ENCODE results near the gene CR1.
"Not testable (repeated sequence)": the region's sequence is repeated elsewhere in the genome, so short reads cannot be mapped to it uniquely, and the experiment has no call there.

GRCh38 chr1:207554823-207555222, 58.9 kb downstream of the CR1 start:
- not testable (repeated sequence) for TF ChIP-seq CTCF (conservative IDR thresholded peaks at IDR 0.05; ENCODE audit: low read length); EZH2phosphoT487 (IDR thresholded peaks at IDR 0.05; ENCODE audit: borderline replicate concordance, low read depth, low read length)

Measured in OCI-LY7 (cell line).